ENCODE measurements around the gene FAM217B. TPM values are rescaled to one million over a fixed set of nuclear protein-coding genes. Genes with fewer than 3 reads are reported as not detected.

FAM217B gene, protein sequence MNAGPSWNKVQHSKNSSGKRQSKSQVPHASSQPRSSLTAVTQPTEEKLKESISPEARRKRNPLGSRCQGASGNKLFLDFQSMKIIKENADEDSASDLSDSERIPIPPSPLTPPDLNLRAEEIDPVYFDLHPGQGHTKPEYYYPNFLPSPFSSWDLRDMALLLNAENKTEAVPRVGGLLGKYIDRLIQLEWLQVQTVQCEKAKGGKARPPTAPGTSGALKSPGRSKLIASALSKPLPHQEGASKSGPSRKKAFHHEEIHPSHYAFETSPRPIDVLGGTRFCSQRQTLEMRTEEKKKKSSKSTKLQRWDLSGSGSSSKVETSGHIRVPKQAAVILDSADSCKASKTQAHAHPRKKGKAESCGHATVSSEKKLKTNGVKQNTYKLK
- 7.3 TPM for total RNA-seq

DNA sequence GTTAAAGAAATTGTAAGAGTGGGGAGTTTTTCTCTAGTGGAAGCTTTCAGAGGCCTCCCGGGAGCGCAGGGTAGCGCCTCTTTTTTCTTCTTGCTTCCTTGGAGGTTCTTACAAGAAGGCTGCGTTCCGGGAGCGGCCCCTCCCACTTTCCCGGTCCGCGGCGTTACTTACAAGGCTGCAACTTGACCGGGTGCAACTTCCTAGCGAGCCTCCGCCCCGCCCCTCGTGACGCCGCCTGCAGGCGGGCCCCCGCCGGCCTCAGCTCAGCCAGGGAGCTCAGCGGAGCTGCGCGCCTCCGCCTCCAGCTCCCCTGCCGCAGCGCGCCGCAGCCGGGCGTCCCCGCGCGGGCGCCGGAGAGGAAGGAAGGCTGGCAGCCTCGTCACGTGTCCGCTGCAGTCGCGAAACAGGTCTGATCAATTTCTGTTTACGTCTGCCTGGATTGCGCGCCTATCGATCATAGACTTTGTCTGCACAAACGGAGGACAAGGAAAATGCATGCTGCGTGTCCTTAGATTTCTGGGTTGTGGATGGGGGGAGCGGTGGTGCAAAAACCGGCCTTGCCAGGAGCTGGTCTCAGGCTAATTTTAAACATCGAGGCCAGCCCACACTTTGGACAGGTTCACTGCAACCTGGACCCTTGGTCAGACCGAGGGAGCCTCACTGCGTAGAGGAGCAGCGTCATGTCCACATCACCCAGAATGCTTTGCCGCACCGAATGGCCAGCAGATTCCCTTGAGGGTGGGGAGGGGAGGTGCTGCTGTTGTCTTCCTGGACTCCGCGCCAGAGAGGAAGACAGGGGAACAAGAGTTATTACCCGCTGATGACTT, at the start of gene FAM217B, which contains the start of gene PPP1R3D:
TSS of gene FAM217B (plus strand) at position 261 of the 827 bp plus-strand sequence. CDS start 3,555 bp downstream, outside the sequence.
TSS of gene PPP1R3D (minus strand) at position 177 of the 827 bp plus-strand sequence. CDS start 374 bp downstream, outside the sequence.
- no peaks in the 10 kb centered on the region for H3K27me3 ChIP-seq (ENCODE audit: control insufficient read depth in 3 of 3, insufficient read depth in 3 of 3, low read length in 3 of 3)
- peaks cover 12 to 26% (median 23%) of the 10 kb centered on the region in 3 donors for H3K36me3 ChIP-seq (ENCODE audit: control insufficient read depth in 3 of 3, insufficient read depth in 3 of 3, low read length in 3 of 3)
- no peaks in the 10 kb centered on the region for H3K9me3 ChIP-seq (ENCODE audit: control insufficient read depth in 3 of 3, low read length in 3 of 3)
- H3K27ac ChIP-seq (ENCODE audit: low read depth, low read length) = peak within 1 kb of the TSS; percentile 93
- peaks cover 31 to 48% (median 42%) of the 10 kb centered on the region in 3 donors for H3K4me1 ChIP-seq (ENCODE audit: control insufficient read depth in 3 of 3, insufficient read depth in 3 of 3, low read length in 3 of 3)
- H3K9ac ChIP-seq (ENCODE audit: low read depth in 1 of 3, low read length in 3 of 3) = peak within 1 kb of the TSS; percentile 83 to 99 (median 98)
- H3K4me3 ChIP-seq (ENCODE audit: low read length in 3 of 3) = peak within 1 kb of the TSS; percentile 86 to 97 (median 88)

DNA sequence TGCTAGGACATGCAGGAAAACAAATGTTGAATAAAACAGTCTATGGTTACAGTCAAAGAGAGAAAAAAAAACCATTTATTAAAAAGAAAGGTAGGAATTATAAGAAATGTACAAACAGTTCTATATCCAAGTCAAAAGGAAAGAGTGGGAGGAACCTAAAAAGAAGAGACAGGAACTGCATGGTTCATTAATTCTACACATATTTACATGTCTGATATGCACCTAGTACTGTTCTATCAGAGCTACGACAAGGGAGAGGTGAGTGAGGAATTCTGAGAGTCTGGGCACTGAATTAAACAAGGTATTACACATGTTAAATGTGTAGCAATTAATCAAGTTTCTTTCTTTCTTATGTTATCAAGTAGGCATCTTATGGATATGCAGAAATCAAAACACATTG, 48.6 kb upstream of the FAM217B start:
- Histone ChIP-seq H3K9ac (ENCODE audit: low read depth in 1 of 3, low read length in 3 of 3) (no peak overlapping the region), H3K9me3 (ENCODE audit: control insufficient read depth in 3 of 3, low read length in 3 of 3) (no peaks in the 10 kb centered on the region), H3K36me3 (ENCODE audit: control insufficient read depth in 3 of 3, insufficient read depth in 3 of 3, low read length in 3 of 3) (no peaks in the 10 kb centered on the region), H3K27me3 (ENCODE audit: control insufficient read depth in 3 of 3, insufficient read depth in 3 of 3, low read length in 3 of 3) (no peaks in the 10 kb centered on the region), H3K4me1 (ENCODE audit: control insufficient read depth in 3 of 3, insufficient read depth in 3 of 3, low read length in 3 of 3) (no peaks in the 10 kb centered on the region), H3K4me3 (ENCODE audit: low read length in 3 of 3) (no peak overlapping the region), H3K27ac (ENCODE audit: low read depth, low read length) (no peak overlapping the region)

DNA sequence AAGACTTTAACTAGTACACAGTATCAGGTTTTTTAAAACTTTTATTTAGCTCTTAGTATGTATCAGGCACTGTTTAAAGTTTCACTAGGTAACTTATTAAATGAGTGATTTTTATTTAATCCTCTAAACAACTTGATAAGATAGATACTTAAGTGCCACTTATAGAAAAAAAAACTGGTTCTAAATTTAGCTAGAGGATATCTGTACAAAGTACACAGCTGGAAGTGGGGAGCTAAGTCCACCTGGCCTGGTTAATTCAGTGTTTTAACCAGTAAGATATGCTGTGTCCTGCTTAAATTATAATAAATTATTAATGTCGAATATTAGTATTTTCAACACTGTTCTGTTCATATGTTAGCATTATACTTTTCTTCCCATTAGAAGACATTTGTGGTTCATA, 44.3 kb upstream of the FAM217B start:
- H3K9me3 ChIP-seq (ENCODE audit: control insufficient read depth in 3 of 3, low read length in 3 of 3) = no peaks in the 10 kb centered on the region
- no peaks in the 10 kb centered on the region for H3K36me3 ChIP-seq (ENCODE audit: control insufficient read depth in 3 of 3, insufficient read depth in 3 of 3, low read length in 3 of 3)
- no peaks in the 10 kb centered on the region for H3K4me1 ChIP-seq (ENCODE audit: control insufficient read depth in 3 of 3, insufficient read depth in 3 of 3, low read length in 3 of 3)
- no peak overlapping the region for H3K27ac ChIP-seq (ENCODE audit: low read depth, low read length)
- H3K27me3 ChIP-seq (ENCODE audit: control insufficient read depth in 3 of 3, insufficient read depth in 3 of 3, low read length in 3 of 3) = no peaks in the 10 kb centered on the region
- no peak overlapping the region for H3K9ac ChIP-seq (ENCODE audit: low read depth in 1 of 3, low read length in 3 of 3)
- H3K4me3 ChIP-seq (ENCODE audit: low read length in 3 of 3) = no peak overlapping the region

DNA sequence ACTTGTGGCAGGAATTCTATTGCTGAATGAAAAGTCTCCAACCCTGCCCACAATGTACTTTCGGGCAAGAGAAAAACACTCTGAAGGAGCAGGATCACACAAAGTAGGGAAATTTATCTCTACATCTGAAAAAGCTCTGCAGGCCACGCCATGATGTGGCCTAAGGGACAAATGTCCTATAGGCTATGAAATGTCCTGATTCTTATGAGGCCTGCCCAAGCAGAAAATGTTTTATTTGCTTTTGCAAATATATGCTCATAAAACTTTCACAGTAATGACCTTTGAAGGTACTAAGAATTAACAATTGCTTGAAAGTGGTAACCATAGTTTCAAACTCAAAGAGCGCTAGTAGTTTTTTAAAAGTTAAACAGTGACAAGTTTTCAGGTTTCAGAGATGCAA, 37.7 kb upstream of the FAM217B start:
- H3K4me1 ChIP-seq (ENCODE audit: control insufficient read depth in 3 of 3, insufficient read depth in 3 of 3, low read length in 3 of 3) = no peaks in the 10 kb centered on the region
- no peak overlapping the region for H3K4me3 ChIP-seq (ENCODE audit: low read length in 3 of 3)
- no peak overlapping the region for H3K9ac ChIP-seq (ENCODE audit: low read depth in 1 of 3, low read length in 3 of 3)
- no peak overlapping the region for H3K27ac ChIP-seq (ENCODE audit: low read depth, low read length)
- H3K9me3 ChIP-seq (ENCODE audit: control insufficient read depth in 3 of 3, low read length in 3 of 3) = no peaks in the 10 kb centered on the region
- H3K27me3 ChIP-seq (ENCODE audit: control insufficient read depth in 3 of 3, insufficient read depth in 3 of 3, low read length in 3 of 3) = no peaks in the 10 kb centered on the region
- no peaks in the 10 kb centered on the region for H3K36me3 ChIP-seq (ENCODE audit: control insufficient read depth in 3 of 3, insufficient read depth in 3 of 3, low read length in 3 of 3)

DNA sequence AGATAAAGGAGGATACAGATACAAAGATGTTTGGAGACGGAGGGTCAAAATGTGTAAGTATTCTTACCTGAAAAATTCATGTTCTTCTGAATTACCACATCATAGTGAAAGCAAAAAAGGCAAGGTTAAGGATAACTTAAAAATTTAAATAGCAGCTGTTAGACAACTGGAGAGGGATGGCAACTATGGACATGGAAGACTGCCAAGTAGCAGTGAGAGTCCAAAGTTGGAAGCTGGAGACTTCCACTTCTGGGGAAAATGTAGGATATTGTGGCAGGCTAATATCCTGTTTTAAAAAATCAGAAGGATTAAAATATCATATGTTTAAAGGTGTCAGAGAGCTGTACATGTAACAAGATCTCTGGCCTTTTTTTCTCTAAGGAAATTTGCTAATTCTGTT, 36.6 kb upstream of the FAM217B start:
- no peaks in the 10 kb centered on the region for H3K36me3 ChIP-seq (ENCODE audit: control insufficient read depth in 3 of 3, insufficient read depth in 3 of 3, low read length in 3 of 3)
- H3K27me3 ChIP-seq (ENCODE audit: control insufficient read depth in 3 of 3, insufficient read depth in 3 of 3, low read length in 3 of 3) = no peaks in the 10 kb centered on the region
- H3K9me3 ChIP-seq (ENCODE audit: control insufficient read depth in 3 of 3, low read length in 3 of 3) = no peaks in the 10 kb centered on the region
- no peak overlapping the region for H3K4me3 ChIP-seq (ENCODE audit: low read length in 3 of 3)
- H3K9ac ChIP-seq (ENCODE audit: low read depth in 1 of 3, low read length in 3 of 3) = no peak overlapping the region
- no peaks in the 10 kb centered on the region for H3K4me1 ChIP-seq (ENCODE audit: control insufficient read depth in 3 of 3, insufficient read depth in 3 of 3, low read length in 3 of 3)
- no peak overlapping the region for H3K27ac ChIP-seq (ENCODE audit: low read depth, low read length)

DNA sequence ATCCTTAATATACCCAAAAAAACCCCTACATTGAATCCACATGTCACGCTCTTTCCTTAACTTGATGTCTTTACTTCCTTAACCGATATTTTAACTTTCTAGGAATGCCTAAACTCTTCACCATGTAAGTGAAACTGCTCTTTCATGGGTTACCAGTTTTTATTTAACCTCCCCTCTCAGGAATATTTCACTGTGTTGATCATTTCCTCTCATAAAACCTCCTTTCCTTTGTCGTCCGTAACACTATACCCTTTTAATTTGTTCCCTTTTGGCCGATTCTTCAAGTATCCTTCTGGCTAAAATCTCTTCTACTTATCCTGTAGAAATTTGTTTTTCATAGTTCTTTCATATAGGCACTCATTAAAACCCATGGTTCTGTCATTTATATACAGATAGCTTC, 31.3 kb upstream of the FAM217B start:
- Histone ChIP-seq H3K4me3 (ENCODE audit: low read length in 3 of 3) (no peak overlapping the region), H3K27ac (ENCODE audit: low read depth, low read length) (no peak overlapping the region), H3K9me3 (ENCODE audit: control insufficient read depth in 3 of 3, low read length in 3 of 3) (no peaks in the 10 kb centered on the region), H3K36me3 (ENCODE audit: control insufficient read depth in 3 of 3, insufficient read depth in 3 of 3, low read length in 3 of 3) (no peaks in the 10 kb centered on the region), H3K9ac (ENCODE audit: low read depth in 1 of 3, low read length in 3 of 3) (no peak overlapping the region), H3K27me3 (ENCODE audit: control insufficient read depth in 3 of 3, insufficient read depth in 3 of 3, low read length in 3 of 3) (no peaks in the 10 kb centered on the region), H3K4me1 (ENCODE audit: control insufficient read depth in 3 of 3, insufficient read depth in 3 of 3, low read length in 3 of 3) (no peaks in the 10 kb centered on the region)

DNA sequence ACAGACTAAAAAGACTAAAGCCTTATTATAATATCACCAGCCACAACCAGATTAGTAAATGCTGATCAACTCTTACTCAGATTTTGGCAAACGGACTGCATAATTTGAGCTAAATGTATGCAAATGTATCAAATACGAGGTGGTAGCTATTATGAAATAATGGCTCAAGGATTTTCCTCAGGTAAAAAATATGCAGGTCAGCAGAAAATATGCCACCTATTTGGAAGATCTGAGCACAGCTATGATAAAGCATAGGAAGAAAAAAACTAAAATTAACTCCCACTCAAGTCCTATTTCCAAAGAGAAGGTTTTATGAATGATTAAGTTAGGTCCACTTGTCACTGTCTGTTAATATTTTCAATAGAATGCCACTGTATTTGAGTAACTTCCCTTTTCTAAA, 29.1 kb upstream of the FAM217B start:
- H3K27me3 ChIP-seq (ENCODE audit: control insufficient read depth in 3 of 3, insufficient read depth in 3 of 3, low read length in 3 of 3) = no peaks in the 10 kb centered on the region
- no peaks in the 10 kb centered on the region for H3K4me1 ChIP-seq (ENCODE audit: control insufficient read depth in 3 of 3, insufficient read depth in 3 of 3, low read length in 3 of 3)
- no peak overlapping the region for H3K4me3 ChIP-seq (ENCODE audit: low read length in 3 of 3)
- H3K27ac ChIP-seq (ENCODE audit: low read depth, low read length) = no peak overlapping the region
- H3K36me3 ChIP-seq (ENCODE audit: control insufficient read depth in 3 of 3, insufficient read depth in 3 of 3, low read length in 3 of 3) = no peaks in the 10 kb centered on the region
- H3K9me3 ChIP-seq (ENCODE audit: control insufficient read depth in 3 of 3, low read length in 3 of 3) = no peaks in the 10 kb centered on the region
- H3K9ac ChIP-seq (ENCODE audit: low read depth in 1 of 3, low read length in 3 of 3) = no peak overlapping the region

DNA sequence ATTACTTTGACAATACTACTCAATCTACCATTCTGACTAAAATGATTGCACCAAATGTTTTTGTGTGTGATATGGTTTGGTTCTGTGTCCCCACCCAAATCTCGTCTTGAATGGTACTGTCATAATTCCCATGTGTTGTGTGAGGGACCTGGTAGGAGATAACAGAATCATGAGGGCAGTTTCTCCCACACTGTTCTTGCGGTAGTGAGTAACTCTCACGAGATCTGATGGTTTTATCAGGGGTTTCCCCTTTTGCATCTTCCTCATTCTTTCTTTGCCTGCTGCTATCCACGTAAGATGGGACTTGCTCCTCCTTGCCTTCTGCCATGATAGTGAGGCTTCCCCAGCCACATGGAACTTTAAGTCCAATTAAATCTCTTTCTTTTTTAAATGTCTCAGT, 27.6 kb upstream of the FAM217B start:
- Histone ChIP-seq H3K27ac (ENCODE audit: low read depth, low read length) (no peak overlapping the region), H3K27me3 (ENCODE audit: control insufficient read depth in 3 of 3, insufficient read depth in 3 of 3, low read length in 3 of 3) (no peaks in the 10 kb centered on the region), H3K4me1 (ENCODE audit: control insufficient read depth in 3 of 3, insufficient read depth in 3 of 3, low read length in 3 of 3) (no peaks in the 10 kb centered on the region), H3K9ac (ENCODE audit: low read depth in 1 of 3, low read length in 3 of 3) (no peak overlapping the region), H3K9me3 (ENCODE audit: control insufficient read depth in 3 of 3, low read length in 3 of 3) (no peaks in the 10 kb centered on the region), H3K36me3 (ENCODE audit: control insufficient read depth in 3 of 3, insufficient read depth in 3 of 3, low read length in 3 of 3) (no peaks in the 10 kb centered on the region), H3K4me3 (ENCODE audit: low read length in 3 of 3) (no peak overlapping the region)

DNA sequence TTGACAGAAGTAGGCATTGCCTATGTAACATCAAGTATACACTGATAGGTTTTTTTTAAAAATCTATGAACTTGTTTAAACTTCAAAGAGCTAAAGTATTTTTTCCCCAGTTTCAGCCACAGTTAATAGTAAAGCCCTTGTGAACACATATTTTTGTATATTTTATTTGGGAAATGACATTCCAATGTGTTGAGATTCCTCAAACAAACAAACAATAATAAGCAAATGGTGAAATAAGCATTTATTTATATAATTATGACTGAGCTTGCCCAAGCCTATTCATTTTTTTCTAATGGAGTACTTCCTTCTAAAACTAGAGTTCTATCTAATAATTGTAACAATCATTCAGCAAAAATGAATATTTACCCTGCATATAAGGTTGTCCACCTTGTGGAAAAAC, 19.2 kb upstream of the FAM217B start:
- no peaks in the 10 kb centered on the region for H3K27me3 ChIP-seq (ENCODE audit: control insufficient read depth in 3 of 3, insufficient read depth in 3 of 3, low read length in 3 of 3)
- no peak overlapping the region for H3K27ac ChIP-seq (ENCODE audit: low read depth, low read length)
- H3K4me3 ChIP-seq (ENCODE audit: low read length in 3 of 3) = no peak overlapping the region
- no peaks in the 10 kb centered on the region for H3K4me1 ChIP-seq (ENCODE audit: control insufficient read depth in 3 of 3, insufficient read depth in 3 of 3, low read length in 3 of 3)
- no peaks in the 10 kb centered on the region for H3K9me3 ChIP-seq (ENCODE audit: control insufficient read depth in 3 of 3, low read length in 3 of 3)
- H3K36me3 ChIP-seq (ENCODE audit: control insufficient read depth in 3 of 3, insufficient read depth in 3 of 3, low read length in 3 of 3) = no peaks in the 10 kb centered on the region
- H3K9ac ChIP-seq (ENCODE audit: low read depth in 1 of 3, low read length in 3 of 3) = no peak overlapping the region

DNA sequence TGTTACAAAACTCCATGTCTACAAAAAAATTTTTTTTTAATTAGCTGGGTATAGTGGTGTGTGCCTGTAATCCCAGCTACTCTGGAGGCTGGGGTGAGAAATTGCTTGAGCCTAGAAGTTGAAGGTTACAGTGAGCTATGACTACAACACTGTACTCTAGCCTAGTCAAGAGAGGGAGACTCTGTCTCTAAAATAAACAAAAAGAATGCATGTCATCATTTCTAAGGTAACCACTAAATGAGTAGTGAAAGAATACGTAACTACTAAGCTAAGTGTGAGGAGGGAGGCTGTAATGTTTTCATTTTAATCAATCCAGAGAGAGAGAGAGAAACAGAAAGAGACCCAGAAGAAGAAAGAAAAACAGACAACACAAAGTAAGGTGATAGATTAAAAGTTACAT, 16.7 kb upstream of the FAM217B start:
- Histone ChIP-seq H3K27me3 (ENCODE audit: control insufficient read depth in 3 of 3, insufficient read depth in 3 of 3, low read length in 3 of 3) (no peaks in the 10 kb centered on the region), H3K36me3 (ENCODE audit: control insufficient read depth in 3 of 3, insufficient read depth in 3 of 3, low read length in 3 of 3) (no peaks in the 10 kb centered on the region), H3K27ac (ENCODE audit: low read depth, low read length) (no peak overlapping the region), H3K9ac (ENCODE audit: low read depth in 1 of 3, low read length in 3 of 3) (no peak overlapping the region), H3K4me3 (ENCODE audit: low read length in 3 of 3) (no peak overlapping the region), H3K4me1 (ENCODE audit: control insufficient read depth in 3 of 3, insufficient read depth in 3 of 3, low read length in 3 of 3) (no peaks in the 10 kb centered on the region), H3K9me3 (ENCODE audit: control insufficient read depth in 3 of 3, low read length in 3 of 3) (no peaks in the 10 kb centered on the region)
